ENCODE data around the gene OR2T5.
"Not testable (repeated sequence)": the region's sequence is repeated elsewhere in the genome, so short reads cannot be mapped to it uniquely, and the experiment has no call there.

The OR2T5 gene

GRCh38 chr1:248507773-248508172, 19.4 kb downstream of the OR2T5 start, which contains the start of gene OR2G6:
Gene OR2G6, plus strand, starts transcription at chr1:248508073. Its CDS starts 13,574 bp downstream, at chr1:248521647.
- not testable (repeated sequence) for DNase-seq

- not testable (repeated sequence) for DNase-seq
These were observed 21.8 kb downstream of the OR2T5 start for GRCh38 chr1:248510217-248510616.

GRCh38 chr1:248521856-248522255, 33.5 kb downstream of the OR2T5 start:
- no peak for DNase-seq

- not testable (repeated sequence) for DNase-seq
These were observed 49.1 kb downstream of the OR2T5 start for GRCh38 chr1:248537449-248537848.
